ENCODE data around the gene BSPRY. TPM values are rescaled to one million over a fixed set of nuclear protein-coding genes. Genes with fewer than 3 reads are reported as not detected.

Gene BSPRY
- total and polyA plus RNA-seq, 7 donors = 0.27 to 23.6 (median 0.66) TPM

DNA sequence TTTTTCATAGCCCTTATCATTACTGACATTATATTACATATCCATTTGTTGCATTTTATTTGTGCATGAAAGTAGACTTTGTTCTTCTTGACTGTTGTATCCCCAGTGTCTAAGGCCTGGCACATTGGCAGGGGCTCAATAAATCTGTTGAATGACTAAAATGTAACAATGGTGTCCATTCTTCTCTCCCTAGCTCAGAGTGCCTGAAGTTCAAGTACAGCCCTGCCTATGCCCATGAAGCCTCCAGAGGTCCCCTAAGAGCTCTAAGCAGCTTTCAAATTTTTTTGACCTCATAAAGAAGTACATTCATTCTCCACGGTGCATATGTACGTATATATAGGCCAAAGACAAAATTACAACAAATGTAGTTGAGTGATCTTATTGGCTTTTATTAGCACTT, 4.2 kb upstream of the BSPRY start:
- H3K4me1 ChIP-seq = peaks cover 0 to 40% (median 32%) of the 10 kb centered on the region in 4 donors
- H3K27ac ChIP-seq = peak overlapping the region in 3 of 4 donors; percentile 79 to 88 (median 80)
- TF ChIP-seq, protein P1, sequence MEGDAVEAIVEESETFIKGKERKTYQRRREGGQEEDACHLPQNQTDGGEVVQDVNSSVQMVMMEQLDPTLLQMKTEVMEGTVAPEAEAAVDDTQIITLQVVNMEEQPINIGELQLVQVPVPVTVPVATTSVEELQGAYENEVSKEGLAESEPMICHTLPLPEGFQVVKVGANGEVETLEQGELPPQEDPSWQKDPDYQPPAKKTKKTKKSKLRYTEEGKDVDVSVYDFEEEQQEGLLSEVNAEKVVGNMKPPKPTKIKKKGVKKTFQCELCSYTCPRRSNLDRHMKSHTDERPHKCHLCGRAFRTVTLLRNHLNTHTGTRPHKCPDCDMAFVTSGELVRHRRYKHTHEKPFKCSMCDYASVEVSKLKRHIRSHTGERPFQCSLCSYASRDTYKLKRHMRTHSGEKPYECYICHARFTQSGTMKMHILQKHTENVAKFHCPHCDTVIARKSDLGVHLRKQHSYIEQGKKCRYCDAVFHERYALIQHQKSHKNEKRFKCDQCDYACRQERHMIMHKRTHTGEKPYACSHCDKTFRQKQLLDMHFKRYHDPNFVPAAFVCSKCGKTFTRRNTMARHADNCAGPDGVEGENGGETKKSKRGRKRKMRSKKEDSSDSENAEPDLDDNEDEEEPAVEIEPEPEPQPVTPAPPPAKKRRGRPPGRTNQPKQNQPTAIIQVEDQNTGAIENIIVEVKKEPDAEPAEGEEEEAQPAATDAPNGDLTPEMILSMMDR (IDR thresholded peaks at IDR 0.05) = no peak
- TF ChIP-seq POLR2AphosphoS5 (IDR thresholded peaks at IDR 0.05) (no peak), EP300 (IDR thresholded peaks at IDR 0.05) (no peak), POLR2A (IDR thresholded peaks at IDR 0.05) (no peak)
- peaks cover 0 to 6% (median 0%) of the 10 kb centered on the region in 3 donors for H3K27me3 ChIP-seq
- no peak for DNase-seq
- intact Hi-C loops (cut with DNase I) = loop anchor here (10.0 kb wide), 1 partner anchor 240 kb away; no protein-coding TSS in a partner anchor
- WGBS, 2 donors = 14 to 64% methylated on average over 2 of the region's 2 CpGs
- H3K9me3 ChIP-seq = no peaks in the 10 kb centered on the region
- no peak overlapping the region for H3K4me3 ChIP-seq
- no peaks in the 10 kb centered on the region for H3K36me3 ChIP-seq

DNA sequence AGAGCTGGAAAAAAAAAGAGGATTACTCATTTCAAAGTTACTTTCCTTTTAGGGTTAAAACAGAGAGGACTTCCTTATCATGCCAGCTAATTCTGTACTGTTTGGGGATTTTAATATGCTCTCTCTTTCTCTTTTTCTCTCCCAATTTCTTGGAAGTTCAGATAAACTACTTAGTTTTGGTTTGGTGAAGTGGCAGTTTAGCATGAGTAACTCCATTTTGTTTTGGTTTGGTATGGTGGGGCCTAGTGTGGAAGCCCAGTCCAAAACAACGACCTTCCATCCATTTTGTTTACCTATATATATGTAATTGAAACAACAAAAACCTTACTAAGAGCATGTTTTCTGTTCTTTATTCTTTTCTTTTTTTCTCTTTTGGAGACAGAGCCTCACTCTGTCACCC, 3.7 kb upstream of the BSPRY start:
- no peak overlapping the region for H3K4me3 ChIP-seq
- H3K9me3 ChIP-seq = no peaks in the 10 kb centered on the region
- H3K27ac ChIP-seq = peak overlapping the region in 1 of 4 donors; percentile 88
- DNase-seq = no peak
- no peaks in the 10 kb centered on the region for H3K36me3 ChIP-seq
- intact Hi-C loops (cut with DNase I) = loop anchor here (10.0 kb wide), 1 partner anchor 239 kb away; no protein-coding TSS in a partner anchor
- WGBS, 2 donors = 0 to 12% methylated on average over 1 of the region's 1 CpG
- TF ChIP-seq EP300 (IDR thresholded peaks at IDR 0.05) (no peak), POLR2AphosphoS5 (IDR thresholded peaks at IDR 0.05) (no peak), POLR2A (IDR thresholded peaks at IDR 0.05) (no peak)
- TF ChIP-seq, protein P1 (IDR thresholded peaks at IDR 0.05) = no peak
- H3K4me1 ChIP-seq = peaks cover 0 to 41% (median 34%) of the 10 kb centered on the region in 4 donors
- peaks cover 0 to 11% (median 2%) of the 10 kb centered on the region in 3 donors for H3K27me3 ChIP-seq

DNA sequence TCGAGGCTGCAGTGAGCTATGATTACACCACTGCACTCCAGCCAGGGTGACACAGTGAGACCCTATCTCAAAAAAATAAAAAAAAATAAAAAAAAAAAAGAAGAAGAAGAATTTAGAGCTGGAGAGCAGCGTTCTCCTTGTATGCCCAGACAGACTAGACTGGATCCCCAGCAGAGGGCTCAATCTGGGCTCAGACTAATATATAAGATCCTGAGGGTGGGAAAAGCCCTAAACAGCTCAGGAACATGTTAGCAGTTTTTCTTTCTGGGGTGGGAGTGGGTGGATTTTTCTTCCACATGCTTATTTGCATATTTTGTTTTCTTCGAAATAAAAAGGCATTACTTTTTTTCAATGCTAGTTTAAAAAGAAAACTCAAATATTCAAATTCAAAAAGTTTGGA, 904 bp upstream of the BSPRY start:
- Histone ChIP-seq H3K9me3 (no peaks in the 10 kb centered on the region), H3K27me3 (peaks cover 0 to 25% (median 2%) of the 10 kb centered on the region in 3 donors), H3K27ac (no peak overlapping the region), H3K36me3 (no peaks in the 10 kb centered on the region), H3K4me1 (peaks cover 0 to 30% (median 27%) of the 10 kb centered on the region in 4 donors), H3K4me3 (no peak overlapping the region)
- no peak for DNase-seq
- 63 to 80% methylated on average over 3 of the region's 3 CpGs for WGBS, 2 donors
- TF ChIP-seq POLR2AphosphoS5 (IDR thresholded peaks at IDR 0.05) = no peak
- TF ChIP-seq EP300 (IDR thresholded peaks at IDR 0.05) = no peak
- TF ChIP-seq, protein P1 (IDR thresholded peaks at IDR 0.05) = no peak
- no peak for TF ChIP-seq POLR2A (IDR thresholded peaks at IDR 0.05)
- intact Hi-C loops (cut with DNase I) = loop anchor here (2.0 to 10.0 kb wide), 2 partner anchors 52 to 236 kb away; partner anchors contain the start of gene ALAD

DNA sequence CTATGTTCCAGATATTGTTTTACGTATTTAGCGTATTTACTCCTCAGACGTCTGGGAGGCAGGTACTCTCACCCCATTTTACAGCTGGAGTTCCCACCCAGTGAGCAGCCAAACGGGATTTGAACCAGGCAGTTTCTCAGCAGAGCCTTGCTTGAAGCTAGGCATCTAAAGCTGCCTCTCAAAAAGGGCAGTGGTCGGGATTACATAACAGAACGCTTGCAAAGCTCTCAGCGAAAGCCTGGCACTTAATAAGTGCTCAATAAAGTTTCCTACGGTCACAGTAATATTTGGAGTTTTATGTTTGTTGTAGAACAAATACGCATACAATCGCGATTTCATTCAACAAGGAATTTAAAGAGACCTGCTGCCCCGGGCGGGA, 286 bp upstream of the BSPRY start:
- H3K27ac ChIP-seq = peak overlapping the region in 2 of 4 donors; percentile 3 to 56
- 5 to 25% methylated on average over 13 of the region's 13 CpGs for WGBS, 2 donors
- TF ChIP-seq, protein P1 (IDR thresholded peaks at IDR 0.05) = no peak
- TF ChIP-seq POLR2AphosphoS5 (IDR thresholded peaks at IDR 0.05) = no peak
- no peak for TF ChIP-seq EP300 (IDR thresholded peaks at IDR 0.05)
- no peak for TF ChIP-seq POLR2A (IDR thresholded peaks at IDR 0.05)
- H3K4me1 ChIP-seq = peaks cover 0 to 26% (median 22%) of the 10 kb centered on the region in 4 donors
- H3K4me3 ChIP-seq = peak overlapping the region in 3 of 4 donors; percentile 56 to 59 (median 58)
- H3K36me3 ChIP-seq = no peaks in the 10 kb centered on the region
- no peaks in the 10 kb centered on the region for H3K9me3 ChIP-seq
- H3K27me3 ChIP-seq = peaks cover 0 to 25% (median 2%) of the 10 kb centered on the region in 3 donors
- intact Hi-C loops (cut with DNase I) = loop anchor here (2.0 to 10.0 kb wide), 2 partner anchors 52 to 236 kb away; partner anchors contain the start of gene ALAD
- DNase-seq = no peak
